HG03571 (cell line): Measurements from ENCODE around the gene METTL23.
"Not testable (repeated sequence)": the region's sequence is repeated elsewhere in the genome, so short reads cannot be mapped to it uniquely, and the experiment has no call there.

Source experiments
- ATAC-seq: cut with Tn5 transposase; IDR thresholded peaks from one replicate; pipeline ENCODE4 v1.9.1; 2021; ENCODE audit not compliant: unreplicated experiment

METTL23 gene

GRCh38 chr17:76734080-76734840 lies 7.6 kb downstream of the METTL23 start:
- no peak for ATAC-seq

GRCh38 chr17:76735006-76735405 lies 8.4 kb downstream of the METTL23 start:
- no peak for ATAC-seq

- no peak for ATAC-seq
These were observed 9.1 kb downstream of the METTL23 start for GRCh38 chr17:76735586-76736348.

- peak; percentile 21 for ATAC-seq
These were observed 9.9 kb downstream of the METTL23 start for GRCh38 chr17:76736349-76737081.

GRCh38 chr17:76737082-76737675 lies 10.5 kb downstream of the METTL23 start, which contains the start of gene SRSF2:
SRSF2 (minus strand) TSS chr17:76737331; CDS start chr17:76737160, 171 bp downstream.
- peak; percentile 68 for ATAC-seq

- ATAC-seq, result peak; percentile 46
These were observed 11.2 kb downstream of the METTL23 start, which contains the start of gene MFSD11 for GRCh38 chr17:76737676-76738467. MFSD11 (plus strand) TSS chr17:76738119; CDS start chr17:76738353, 234 bp downstream.

GRCh38 chr17:76738468-76738850 lies 11.8 kb downstream of the METTL23 start:
- no peak for ATAC-seq

GRCh38 chr17:76739568-76740115 lies 13.0 kb downstream of the METTL23 start:
- not testable (repeated sequence) for ATAC-seq

GRCh38 chr17:76740329-76741118 lies 13.9 kb downstream of the METTL23 start:
- ATAC-seq, result no peak

GRCh38 chr17:76742958-76743357 lies 16.3 kb downstream of the METTL23 start:
- no peak for ATAC-seq

- ATAC-seq, result no peak
These were observed 18.1 kb downstream of the METTL23 start for GRCh38 chr17:76744747-76745146.

- ATAC-seq, result not testable (repeated sequence)
These were observed 19.1 kb downstream of the METTL23 start for GRCh38 chr17:76745785-76746184.

- no peak for ATAC-seq
These were observed 21.2 kb downstream of the METTL23 start for GRCh38 chr17:76747716-76748363.

- no peak for ATAC-seq
These were observed 22.0 kb downstream of the METTL23 start for GRCh38 chr17:76748657-76749056.

GRCh38 chr17:76751416-76751993 lies 24.9 kb downstream of the METTL23 start:
- no peak for ATAC-seq

GRCh38 chr17:76752006-76752405 lies 25.4 kb downstream of the METTL23 start:
- ATAC-seq, result no peak

GRCh38 chr17:76753061-76753961 lies 26.7 kb downstream of the METTL23 start:
- ATAC-seq, result no peak
